Ovary (tissue), 3 donors: ENCODE measurements around the gene LRMDA.

Experiments used
- POLR2A ChIP-seq: fragments of 450-650 bp; IDR thresholded peaks from one replicate; pipeline ENCODE4 v1.6.1; 2017; ENCODE audit warnings: antibody characterized with exemption, mild to moderate bottlenecking, moderate library complexity
- TF ChIP-seq, protein P1 (sequence below), 3 donors: fragments of 450-650 bp in 2 of 3; fragments of 200-600 bp in 1 of 3; IDR thresholded peaks; one replicate each; pipeline versions ENCODE4 v1.5.1 to v1.8.0; 2016 to 2022; ENCODE audit warnings: antibody characterized with exemption in 3 of 3, mild to moderate bottlenecking in 1 of 3
- donor health status: DM: no; HTN: no; CAD: no.

DNA sequence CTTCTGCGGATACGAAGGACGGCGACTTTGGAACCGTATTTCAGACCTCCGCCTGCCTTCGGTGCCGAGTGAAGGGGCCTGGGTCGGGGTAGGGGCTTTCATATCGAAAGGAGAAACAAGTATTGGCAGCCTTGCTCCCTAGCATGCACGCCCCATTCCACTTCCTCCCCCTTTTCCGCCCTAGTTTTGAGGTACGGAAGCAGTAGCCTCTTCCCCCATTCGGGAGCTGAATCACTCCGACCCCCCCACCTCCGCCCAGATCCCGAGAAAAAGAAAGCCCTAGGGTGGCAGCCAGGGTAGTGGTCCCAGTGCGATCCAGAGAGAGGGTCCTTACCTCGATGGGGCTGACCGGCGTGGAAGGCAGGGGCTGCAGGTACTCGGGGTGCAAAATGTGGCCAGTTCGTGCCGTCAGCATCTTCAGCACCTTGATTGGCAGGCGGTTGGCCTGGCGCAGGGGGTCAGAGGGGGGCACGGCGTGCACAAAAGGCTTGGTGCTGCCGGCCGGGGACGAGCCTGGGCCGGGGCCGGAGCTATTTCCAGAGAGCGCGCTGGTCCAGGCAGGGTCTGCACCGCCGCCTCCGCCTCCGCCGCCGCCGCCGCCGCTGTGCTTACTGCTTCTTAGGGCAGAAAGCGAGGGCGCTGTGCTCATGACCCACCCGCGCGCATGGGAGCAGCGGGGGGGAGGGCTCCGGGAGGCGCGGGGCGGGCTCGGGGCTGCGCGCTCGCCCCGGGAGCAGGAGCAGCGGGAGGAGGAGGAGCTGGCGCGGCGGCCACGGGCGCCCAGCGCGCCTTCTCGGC lies 30.5 kb upstream of the LRMDA start:
- no peak for TF ChIP-seq POLR2A
- TF ChIP-seq, protein P1, sequence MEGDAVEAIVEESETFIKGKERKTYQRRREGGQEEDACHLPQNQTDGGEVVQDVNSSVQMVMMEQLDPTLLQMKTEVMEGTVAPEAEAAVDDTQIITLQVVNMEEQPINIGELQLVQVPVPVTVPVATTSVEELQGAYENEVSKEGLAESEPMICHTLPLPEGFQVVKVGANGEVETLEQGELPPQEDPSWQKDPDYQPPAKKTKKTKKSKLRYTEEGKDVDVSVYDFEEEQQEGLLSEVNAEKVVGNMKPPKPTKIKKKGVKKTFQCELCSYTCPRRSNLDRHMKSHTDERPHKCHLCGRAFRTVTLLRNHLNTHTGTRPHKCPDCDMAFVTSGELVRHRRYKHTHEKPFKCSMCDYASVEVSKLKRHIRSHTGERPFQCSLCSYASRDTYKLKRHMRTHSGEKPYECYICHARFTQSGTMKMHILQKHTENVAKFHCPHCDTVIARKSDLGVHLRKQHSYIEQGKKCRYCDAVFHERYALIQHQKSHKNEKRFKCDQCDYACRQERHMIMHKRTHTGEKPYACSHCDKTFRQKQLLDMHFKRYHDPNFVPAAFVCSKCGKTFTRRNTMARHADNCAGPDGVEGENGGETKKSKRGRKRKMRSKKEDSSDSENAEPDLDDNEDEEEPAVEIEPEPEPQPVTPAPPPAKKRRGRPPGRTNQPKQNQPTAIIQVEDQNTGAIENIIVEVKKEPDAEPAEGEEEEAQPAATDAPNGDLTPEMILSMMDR (IDR thresholded peaks at IDR 0.05) = no peak
